Neural progenitor cell (in vitro differentiated cells): ENCODE measurements around the gene FARS2. TPM values are rescaled to one million over a fixed set of nuclear protein-coding genes. Genes with fewer than 3 reads are reported as not detected.

ENCODE experiments used
- DNase-seq: peaks from one replicate; pipeline ENCODE4 v3.0.0-alpha.2; 2016; ENCODE audit warnings: low spot score
- H2AFZ ChIP-seq: fragments of 200-600 bp; sonication (generic); replicated peaks from 2 replicates; pipeline ENCODE4 v1.6.1; 2016; ENCODE audit warnings: antibody characterized with exemption
- H3F3A ChIP-seq: fragments of 200-600 bp; sonication (generic); 2 replicates; pipeline ENCODE4 v1.6.1; 2016; ENCODE audit warnings: antibody characterized with exemption, low read depth
- H3K27ac ChIP-seq: fragments of 200-600 bp; sonication (generic); 2 replicates; pipeline ENCODE4 v1.5.1; 2016; ENCODE audit warnings: mild to moderate bottlenecking
- H3K27me3 ChIP-seq: fragments of 200-600 bp; sonication (generic); 2 replicates; pipeline ENCODE4 v1.6.1; 2016; ENCODE audit warnings: mild to moderate bottlenecking, moderate library complexity
- H3K36me3 ChIP-seq: fragments of 200-600 bp; sonication (generic); 2 replicates; pipeline ENCODE4 v1.5.1; 2016
- H3K4me1 ChIP-seq: fragments of 200-600 bp; sonication (generic); 2 replicates; pipeline ENCODE4 v1.6.1; 2016; ENCODE audit warnings: mixed run types
- H3K4me2 ChIP-seq: fragments of 200-600 bp; sonication (generic); 2 replicates; pipeline ENCODE4 v1.6.1; 2016
- H3K4me3 ChIP-seq: fragments of 200-600 bp; sonication (generic); 2 replicates; pipeline ENCODE4 v1.5.1; 2016
- H3K79me2 ChIP-seq: fragments of 200-600 bp; sonication (generic); 2 replicates; pipeline ENCODE4 v1.6.1; 2016; ENCODE audit warnings: low read depth
- H3K9ac ChIP-seq: fragments of 200-600 bp; sonication (generic); 2 replicates; pipeline ENCODE4 v1.6.1; 2016
- H3K9me3 ChIP-seq: fragments of 200-600 bp; sonication (generic); 2 replicates; pipeline ENCODE4 v1.5.1; 2016; ENCODE audit warnings: low read depth
- H4K20me1 ChIP-seq: fragments of 200-600 bp; sonication (generic); 2 replicates; pipeline ENCODE4 v1.6.1; 2016; ENCODE audit warnings: low read depth
- H3K27ac Mint-ChIP-seq: 3 replicates; pipeline ENCODE4 v1.8.0; 2021; ENCODE audit warnings: mixed read lengths
- H3K27me3 Mint-ChIP-seq: 2 replicates; pipeline ENCODE4 v1.8.0; 2022; ENCODE audit warnings: low read depth, mild to moderate bottlenecking, inconsistent platforms, moderate library complexity, mixed read lengths; ENCODE audit not compliant: insufficient read depth
- H3K36me3 Mint-ChIP-seq: 3 replicates; pipeline ENCODE4 v1.8.0; 2021; ENCODE audit warnings: mixed read lengths
- H3K4me1 Mint-ChIP-seq: 3 replicates; pipeline ENCODE4 v1.8.0; 2021; ENCODE audit warnings: mixed read lengths
- H3K4me3 Mint-ChIP-seq: 3 replicates; pipeline ENCODE4 v1.8.0; 2021; ENCODE audit warnings: mild to moderate bottlenecking, moderate library complexity, mixed read lengths
- H3K9me3 Mint-ChIP-seq: 3 replicates; pipeline ENCODE4 v1.8.0; 2020; ENCODE audit warnings: mixed read lengths
- EZH2 ChIP-seq: fragments of 200-600 bp; sonication (generic); IDR thresholded peaks from 2 replicates; pipeline ENCODE4 v1.6.1; 2017; ENCODE audit warnings: antibody characterized with exemption, mild to moderate bottlenecking, moderate library complexity
- EZH2phosphoT487 ChIP-seq: fragments of 200-600 bp; sonication (generic); IDR thresholded peaks from 2 replicates; pipeline ENCODE4 v1.6.1; 2017; ENCODE audit warnings: antibody characterized with exemption
- total RNA-seq: library from RNA; depleted of rRNA; stranded (reverse); fragments of >200 nt; gene quantifications from 2 replicates; pipeline ENCODE4 v1.2.3, GENCODE V29; 2015; ENCODE audit warnings: low replicate concordance
- TF ChIP-seq, protein P1 (sequence below): fragments of 200-600 bp; sonication (generic); IDR thresholded peaks from 2 replicates; pipeline ENCODE4 v1.5.1; 2017; ENCODE audit warnings: antibody characterized with exemption, mild to moderate bottlenecking

FARS2 gene
- total RNA-seq, 1 donor from 2014 or later = 10.8 TPM

DNA sequence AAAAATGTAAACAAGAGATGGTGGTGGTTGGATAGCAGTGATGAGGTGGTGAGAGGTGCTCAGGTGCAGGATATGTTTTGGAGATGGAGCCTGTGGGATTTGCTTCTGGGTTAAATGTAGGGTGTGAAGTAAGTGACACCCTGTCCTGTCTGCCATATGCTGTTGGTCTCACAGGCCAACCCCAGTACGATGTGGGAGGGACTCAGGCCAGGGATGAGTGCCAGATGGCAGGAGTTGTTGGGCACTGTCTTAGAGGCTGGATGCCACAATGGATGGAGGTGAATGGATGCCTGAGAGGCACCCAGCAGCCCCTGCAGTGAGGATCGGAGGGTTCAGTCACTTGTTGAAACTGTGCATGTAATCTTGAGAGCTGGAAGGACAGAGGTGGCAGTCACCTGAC is 486.1 kb downstream of the FARS2 start:
- no peak overlapping the region for H2AFZ ChIP-seq
- H3K4me2 ChIP-seq = no peak overlapping the region
- Mint-ChIP-seq H3K4me3 (no peak overlapping the region), H3K27ac (no peak overlapping the region), H3K27me3 (peaks cover 2% of the 10 kb centered on the region), H3K36me3 (peaks cover 5% of the 10 kb centered on the region), H3K4me1 (peaks cover 12% of the 10 kb centered on the region), H3K9me3 (peaks cover 3% of the 10 kb centered on the region)
- no peak overlapping the region for H3K27ac ChIP-seq
- no peaks in the 10 kb centered on the region for H3K36me3 ChIP-seq
- no peak for DNase-seq
- H3K27me3 ChIP-seq = no peaks in the 10 kb centered on the region
- peaks cover 5% of the 10 kb centered on the region for H3F3A ChIP-seq
- no peak overlapping the region for H3K9ac ChIP-seq
- no peak overlapping the region for H3K4me3 ChIP-seq
- H3K4me1 ChIP-seq = peaks cover 15% of the 10 kb centered on the region
- H3K9me3 ChIP-seq = no peaks in the 10 kb centered on the region
- H3K79me2 ChIP-seq = no peaks in the 10 kb centered on the region
- H4K20me1 ChIP-seq = no peaks in the 10 kb centered on the region
- TF ChIP-seq, protein P1, sequence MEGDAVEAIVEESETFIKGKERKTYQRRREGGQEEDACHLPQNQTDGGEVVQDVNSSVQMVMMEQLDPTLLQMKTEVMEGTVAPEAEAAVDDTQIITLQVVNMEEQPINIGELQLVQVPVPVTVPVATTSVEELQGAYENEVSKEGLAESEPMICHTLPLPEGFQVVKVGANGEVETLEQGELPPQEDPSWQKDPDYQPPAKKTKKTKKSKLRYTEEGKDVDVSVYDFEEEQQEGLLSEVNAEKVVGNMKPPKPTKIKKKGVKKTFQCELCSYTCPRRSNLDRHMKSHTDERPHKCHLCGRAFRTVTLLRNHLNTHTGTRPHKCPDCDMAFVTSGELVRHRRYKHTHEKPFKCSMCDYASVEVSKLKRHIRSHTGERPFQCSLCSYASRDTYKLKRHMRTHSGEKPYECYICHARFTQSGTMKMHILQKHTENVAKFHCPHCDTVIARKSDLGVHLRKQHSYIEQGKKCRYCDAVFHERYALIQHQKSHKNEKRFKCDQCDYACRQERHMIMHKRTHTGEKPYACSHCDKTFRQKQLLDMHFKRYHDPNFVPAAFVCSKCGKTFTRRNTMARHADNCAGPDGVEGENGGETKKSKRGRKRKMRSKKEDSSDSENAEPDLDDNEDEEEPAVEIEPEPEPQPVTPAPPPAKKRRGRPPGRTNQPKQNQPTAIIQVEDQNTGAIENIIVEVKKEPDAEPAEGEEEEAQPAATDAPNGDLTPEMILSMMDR = no peak
- TF ChIP-seq EZH2 (no peak), EZH2phosphoT487 (no peak)

DNA sequence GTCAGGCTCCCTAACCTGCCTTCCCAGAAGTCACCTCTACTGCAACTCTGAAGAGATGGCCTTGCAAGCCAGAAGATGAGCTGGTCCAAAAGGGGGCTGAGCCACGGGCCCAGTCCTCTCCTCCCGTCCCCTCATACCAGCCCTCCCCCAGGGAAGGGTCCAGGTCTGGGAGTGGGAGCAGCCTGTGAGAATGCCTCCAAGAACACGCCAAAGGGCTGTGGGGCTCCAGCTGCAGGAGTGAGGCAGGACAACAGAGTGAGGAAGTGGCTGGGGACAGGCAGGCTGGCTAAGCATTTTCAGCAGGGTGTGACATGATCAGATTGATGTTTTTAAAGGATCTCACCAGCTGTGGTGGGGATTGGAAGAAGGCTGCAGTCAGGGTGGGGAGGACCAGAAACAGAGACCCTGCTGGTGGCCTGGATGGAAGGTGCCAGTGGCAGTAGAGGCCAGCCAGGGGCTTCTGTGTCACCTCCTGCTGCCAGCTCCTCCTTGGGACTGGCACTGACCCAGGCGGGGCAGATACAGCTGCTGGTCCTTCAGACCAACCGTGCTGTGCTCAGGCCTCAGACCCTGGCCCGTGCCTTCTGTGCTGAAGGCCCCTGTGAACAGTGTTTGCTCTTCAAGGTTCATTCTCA is 487.8 kb downstream of the FARS2 start:
- H3K36me3 Mint-ChIP-seq = peaks cover 7% of the 10 kb centered on the region
- no peak for DNase-seq

DNA sequence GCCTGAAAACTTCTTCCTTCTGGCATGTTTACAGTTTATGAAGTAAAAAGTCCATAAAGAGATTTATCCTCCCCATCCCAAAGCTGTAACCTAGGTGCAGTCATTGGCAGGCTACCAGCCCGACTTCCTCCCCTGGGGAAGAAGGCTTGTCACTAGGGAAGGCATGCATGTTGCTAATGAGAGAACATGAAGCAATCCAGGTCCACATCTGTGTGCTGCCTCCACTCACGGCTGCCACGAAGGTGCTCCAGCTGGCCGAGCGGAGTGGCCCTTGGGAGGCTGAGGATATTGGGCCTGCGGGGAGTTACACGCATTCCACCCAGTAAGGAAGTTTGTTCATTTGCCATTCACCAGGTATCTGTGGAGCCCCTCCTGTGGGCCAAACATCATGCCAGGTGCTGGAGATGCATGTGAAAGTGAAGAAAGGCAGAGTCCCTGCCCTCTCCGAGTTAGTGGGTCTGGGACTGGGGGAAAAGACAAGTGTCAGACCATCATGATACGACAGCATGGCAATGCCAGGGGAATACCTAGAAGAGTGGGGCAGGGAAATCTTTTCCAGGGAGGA is 488.4 kb downstream of the FARS2 start:
- H2AFZ ChIP-seq = no peak overlapping the region
- no peaks in the 10 kb centered on the region for H4K20me1 ChIP-seq
- peaks cover 13% of the 10 kb centered on the region for H3K9me3 Mint-ChIP-seq
- peaks cover 15% of the 10 kb centered on the region for H3K4me1 ChIP-seq
- no peak overlapping the region for H3K9ac ChIP-seq
- no peaks in the 10 kb centered on the region for H3K27me3 ChIP-seq
- H3K27ac Mint-ChIP-seq = no peak overlapping the region
- DNase-seq = no peak
- peaks cover 4% of the 10 kb centered on the region for H3K9me3 ChIP-seq
- no peaks in the 10 kb centered on the region for H3K36me3 ChIP-seq
- H3F3A ChIP-seq = peaks cover 7% of the 10 kb centered on the region
- no peak overlapping the region for H3K4me3 ChIP-seq
- no peak overlapping the region for H3K27ac ChIP-seq
- no peak overlapping the region for H3K4me2 ChIP-seq
- H3K4me3 Mint-ChIP-seq = no peak overlapping the region
- peaks cover 2% of the 10 kb centered on the region for H3K27me3 Mint-ChIP-seq
- peaks cover 7% of the 10 kb centered on the region for H3K36me3 Mint-ChIP-seq
- TF ChIP-seq EZH2 (no peak), EZH2phosphoT487 (no peak)
- TF ChIP-seq, protein P1 = no peak
- no peaks in the 10 kb centered on the region for H3K79me2 ChIP-seq
- H3K4me1 Mint-ChIP-seq = peaks cover 14% of the 10 kb centered on the region

More for the DNA sequence above, 487.8 kb downstream of the FARS2 start:
- no peak overlapping the region for H3K27ac ChIP-seq
- no peak overlapping the region for H3K4me2 ChIP-seq
- TF ChIP-seq EZH2 (no peak), EZH2phosphoT487 (no peak)
- TF ChIP-seq, protein P1 = no peak
- no peaks in the 10 kb centered on the region for H3K79me2 ChIP-seq
- H3K4me1 ChIP-seq = peaks cover 15% of the 10 kb centered on the region
- no peaks in the 10 kb centered on the region for H3K36me3 ChIP-seq
- no peaks in the 10 kb centered on the region for H3K27me3 ChIP-seq
- no peak overlapping the region for H3K9ac ChIP-seq
- H3K9me3 ChIP-seq = peaks cover under 1% of the 10 kb centered on the region
- no peaks in the 10 kb centered on the region for H4K20me1 ChIP-seq
- H3K27me3 Mint-ChIP-seq = peaks cover 2% of the 10 kb centered on the region
- H3K4me1 Mint-ChIP-seq = peaks cover 14% of the 10 kb centered on the region
- H3K27ac Mint-ChIP-seq = peak overlapping the region; percentile 44
- H3K4me3 Mint-ChIP-seq = no peak overlapping the region
- H3K4me3 ChIP-seq = no peak overlapping the region
- no peak overlapping the region for H2AFZ ChIP-seq
- peaks cover 7% of the 10 kb centered on the region for H3F3A ChIP-seq
- H3K9me3 Mint-ChIP-seq = peaks cover 9% of the 10 kb centered on the region
